C4-2B (cell line): ENCODE results near the gene INPP4B.

Experiments
- ZFX ChIP-seq: fragments of 450-650 bp; IDR thresholded peaks from 2 replicates; pipeline ENCODE4 v1.6.1; 2017
- TF ChIP-seq, protein P1 (sequence below): fragments of 450-650 bp; conservative IDR thresholded peaks from 2 replicates; pipeline ENCODE4 v1.5.1; 2017; ENCODE audit warnings: mild to moderate bottlenecking

DNA sequence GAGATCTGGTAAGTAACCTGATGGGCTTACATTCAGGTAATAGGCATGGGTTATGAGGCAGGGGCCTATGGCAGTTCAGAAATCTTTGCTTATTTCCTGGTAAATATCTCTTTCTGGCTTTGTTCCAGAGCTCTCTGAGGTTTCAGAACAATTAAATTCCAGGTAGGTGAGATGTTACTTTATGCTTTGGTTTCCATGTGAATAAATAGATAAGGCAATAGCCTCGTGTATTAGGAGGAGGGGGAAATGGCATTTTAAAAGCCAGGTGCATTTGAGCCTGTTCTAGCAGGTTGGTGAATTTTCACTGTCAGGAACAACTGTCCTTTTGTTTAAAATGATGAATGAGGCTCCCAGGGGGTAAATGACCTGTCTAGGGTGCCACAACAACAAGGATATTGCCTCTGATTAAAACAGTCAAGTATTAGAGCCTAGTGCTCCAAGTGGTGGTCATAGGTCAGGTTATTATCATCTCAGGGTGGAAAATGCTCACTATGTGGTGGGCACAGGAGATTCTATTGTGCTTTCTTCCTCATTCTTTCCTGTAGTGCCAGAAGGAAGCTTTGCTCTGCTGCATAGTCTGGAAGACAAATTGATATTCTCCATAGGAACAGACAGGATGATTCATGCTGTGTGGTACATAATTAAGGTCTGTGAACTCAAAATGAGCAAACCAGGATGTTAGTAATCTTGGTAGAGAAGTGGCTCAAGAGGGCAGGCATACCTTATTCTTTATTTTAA lies 296.2 kb downstream of the INPP4B start:
- TF ChIP-seq, protein P1, sequence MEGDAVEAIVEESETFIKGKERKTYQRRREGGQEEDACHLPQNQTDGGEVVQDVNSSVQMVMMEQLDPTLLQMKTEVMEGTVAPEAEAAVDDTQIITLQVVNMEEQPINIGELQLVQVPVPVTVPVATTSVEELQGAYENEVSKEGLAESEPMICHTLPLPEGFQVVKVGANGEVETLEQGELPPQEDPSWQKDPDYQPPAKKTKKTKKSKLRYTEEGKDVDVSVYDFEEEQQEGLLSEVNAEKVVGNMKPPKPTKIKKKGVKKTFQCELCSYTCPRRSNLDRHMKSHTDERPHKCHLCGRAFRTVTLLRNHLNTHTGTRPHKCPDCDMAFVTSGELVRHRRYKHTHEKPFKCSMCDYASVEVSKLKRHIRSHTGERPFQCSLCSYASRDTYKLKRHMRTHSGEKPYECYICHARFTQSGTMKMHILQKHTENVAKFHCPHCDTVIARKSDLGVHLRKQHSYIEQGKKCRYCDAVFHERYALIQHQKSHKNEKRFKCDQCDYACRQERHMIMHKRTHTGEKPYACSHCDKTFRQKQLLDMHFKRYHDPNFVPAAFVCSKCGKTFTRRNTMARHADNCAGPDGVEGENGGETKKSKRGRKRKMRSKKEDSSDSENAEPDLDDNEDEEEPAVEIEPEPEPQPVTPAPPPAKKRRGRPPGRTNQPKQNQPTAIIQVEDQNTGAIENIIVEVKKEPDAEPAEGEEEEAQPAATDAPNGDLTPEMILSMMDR = no peak
- no peak for TF ChIP-seq ZFX
